SK-N-SH treated with all-trans-retinoic acid at 6 μM for 48 hours (cell line): ENCODE measurements around the gene ATP8B2.

Experiments
- ATAC-seq: fragments of 200-7000 bp; cut with Tn5 transposase; 3 replicates; pipeline ENCODE4 v1.9.1; 2020; ENCODE audit warnings: mild to moderate bottlenecking, moderate library complexity
- ARNTL ChIP-seq: fragments of 450-650 bp; formaldehyde crosslinking; IDR thresholded peaks from 2 replicates; pipeline ENCODE4 v1.5.0; 2020; ENCODE audit warnings: low read depth, mild to moderate bottlenecking, moderate library complexity, borderline replicate concordance
- ISL1 ChIP-seq: fragments of 250-450 bp; sonication (Bioruptor Pico); IDR thresholded peaks from 2 replicates; pipeline ENCODE4 v2.1.2; 2022; ENCODE audit warnings: mild to moderate bottlenecking, moderate library complexity
- PPARA ChIP-seq: fragments of 250-450 bp; sonication (Bioruptor Pico); IDR thresholded peaks from 2 replicates; pipeline ENCODE4 v1.5.0; 2020; ENCODE audit warnings: mild to moderate bottlenecking, borderline replicate concordance
- ZC3H10 ChIP-seq: fragments of 250-450 bp; sonication (Bioruptor Pico); IDR thresholded peaks from 2 replicates; pipeline ENCODE4 v1.5.1; 2021; ENCODE audit warnings: mild to moderate bottlenecking, moderate library complexity
- ZFP30 ChIP-seq: fragments of 450-650 bp; formaldehyde crosslinking; IDR thresholded peaks from 2 replicates; pipeline ENCODE4 v1.5.0; 2022; ENCODE audit warnings: mild to moderate bottlenecking, moderate library complexity
- ZNF565 ChIP-seq: fragments of 450-650 bp; formaldehyde crosslinking; conservative IDR thresholded peaks from 2 replicates; pipeline ENCODE4 v1.5.0; 2020; ENCODE audit warnings: low read depth, mild to moderate bottlenecking, moderate library complexity
- TF ChIP-seq, protein P1 (sequence below): fragments of 250-450 bp; sonication (Bioruptor Pico); IDR thresholded peaks from 2 replicates; pipeline ENCODE4 v1.5.0; 2020; ENCODE audit warnings: mild to moderate bottlenecking, moderate library complexity
- TF ChIP-seq, protein P2 (sequence below): fragments of 250-450 bp; sonication (Bioruptor Pico); IDR thresholded peaks from 2 replicates; pipeline ENCODE4 v1.5.1; 2021; ENCODE audit warnings: mild to moderate bottlenecking, moderate library complexity

ATP8B2 gene

DNA sequence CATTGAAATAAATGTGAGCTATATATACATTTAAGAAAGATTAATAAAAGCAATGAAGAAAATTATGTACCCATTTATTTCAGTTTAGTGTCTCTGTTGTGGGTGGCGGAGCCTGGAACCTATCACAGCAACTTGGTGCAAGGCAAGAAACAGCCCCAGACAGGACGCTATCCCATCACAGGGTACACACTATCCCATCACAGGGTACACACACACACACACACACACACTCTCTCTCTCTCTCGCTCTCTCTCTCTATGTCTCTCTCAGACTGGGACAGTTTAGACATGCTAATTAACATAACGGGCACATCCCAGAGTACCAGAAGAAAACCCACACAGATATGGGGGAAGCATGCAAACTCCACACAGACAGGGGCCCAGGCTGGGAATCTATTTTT lies 73.4 kb downstream of the ATP8B2 start (continued):
- TF ChIP-seq, protein P1, sequence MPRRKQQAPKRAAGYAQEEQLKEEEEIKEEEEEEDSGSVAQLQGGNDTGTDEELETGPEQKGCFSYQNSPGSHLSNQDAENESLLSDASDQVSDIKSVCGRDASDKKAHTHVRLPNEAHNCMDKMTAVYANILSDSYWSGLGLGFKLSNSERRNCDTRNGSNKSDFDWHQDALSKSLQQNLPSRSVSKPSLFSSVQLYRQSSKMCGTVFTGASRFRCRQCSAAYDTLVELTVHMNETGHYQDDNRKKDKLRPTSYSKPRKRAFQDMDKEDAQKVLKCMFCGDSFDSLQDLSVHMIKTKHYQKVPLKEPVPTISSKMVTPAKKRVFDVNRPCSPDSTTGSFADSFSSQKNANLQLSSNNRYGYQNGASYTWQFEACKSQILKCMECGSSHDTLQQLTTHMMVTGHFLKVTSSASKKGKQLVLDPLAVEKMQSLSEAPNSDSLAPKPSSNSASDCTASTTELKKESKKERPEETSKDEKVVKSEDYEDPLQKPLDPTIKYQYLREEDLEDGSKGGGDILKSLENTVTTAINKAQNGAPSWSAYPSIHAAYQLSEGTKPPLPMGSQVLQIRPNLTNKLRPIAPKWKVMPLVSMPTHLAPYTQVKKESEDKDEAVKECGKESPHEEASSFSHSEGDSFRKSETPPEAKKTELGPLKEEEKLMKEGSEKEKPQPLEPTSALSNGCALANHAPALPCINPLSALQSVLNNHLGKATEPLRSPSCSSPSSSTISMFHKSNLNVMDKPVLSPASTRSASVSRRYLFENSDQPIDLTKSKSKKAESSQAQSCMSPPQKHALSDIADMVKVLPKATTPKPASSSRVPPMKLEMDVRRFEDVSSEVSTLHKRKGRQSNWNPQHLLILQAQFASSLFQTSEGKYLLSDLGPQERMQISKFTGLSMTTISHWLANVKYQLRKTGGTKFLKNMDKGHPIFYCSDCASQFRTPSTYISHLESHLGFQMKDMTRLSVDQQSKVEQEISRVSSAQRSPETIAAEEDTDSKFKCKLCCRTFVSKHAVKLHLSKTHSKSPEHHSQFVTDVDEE (CRISPR knock-in tag), result no peak
- no peak for TF ChIP-seq ZFP30 (CRISPR knock-in tag)
- TF ChIP-seq PPARA (CRISPR knock-in tag), result no peak
- TF ChIP-seq ZNF565, result no peak
- TF ChIP-seq, protein P2, sequence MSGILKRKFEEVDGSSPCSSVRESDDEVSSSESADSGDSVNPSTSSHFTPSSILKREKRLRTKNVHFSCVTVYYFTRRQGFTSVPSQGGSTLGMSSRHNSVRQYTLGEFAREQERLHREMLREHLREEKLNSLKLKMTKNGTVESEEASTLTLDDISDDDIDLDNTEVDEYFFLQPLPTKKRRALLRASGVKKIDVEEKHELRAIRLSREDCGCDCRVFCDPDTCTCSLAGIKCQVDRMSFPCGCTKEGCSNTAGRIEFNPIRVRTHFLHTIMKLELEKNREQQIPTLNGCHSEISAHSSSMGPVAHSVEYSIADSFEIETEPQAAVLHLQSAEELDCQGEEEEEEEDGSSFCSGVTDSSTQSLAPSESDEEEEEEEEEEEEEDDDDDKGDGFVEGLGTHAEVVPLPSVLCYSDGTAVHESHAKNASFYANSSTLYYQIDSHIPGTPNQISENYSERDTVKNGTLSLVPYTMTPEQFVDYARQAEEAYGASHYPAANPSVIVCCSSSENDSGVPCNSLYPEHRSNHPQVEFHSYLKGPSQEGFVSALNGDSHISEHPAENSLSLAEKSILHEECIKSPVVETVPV (CRISPR knock-in tag), result no peak
- TF ChIP-seq ZC3H10 (CRISPR knock-in tag), result no peak
- TF ChIP-seq ARNTL (CRISPR knock-in tag), result no peak
- TF ChIP-seq ISL1 (CRISPR knock-in tag), result no peak

DNA sequence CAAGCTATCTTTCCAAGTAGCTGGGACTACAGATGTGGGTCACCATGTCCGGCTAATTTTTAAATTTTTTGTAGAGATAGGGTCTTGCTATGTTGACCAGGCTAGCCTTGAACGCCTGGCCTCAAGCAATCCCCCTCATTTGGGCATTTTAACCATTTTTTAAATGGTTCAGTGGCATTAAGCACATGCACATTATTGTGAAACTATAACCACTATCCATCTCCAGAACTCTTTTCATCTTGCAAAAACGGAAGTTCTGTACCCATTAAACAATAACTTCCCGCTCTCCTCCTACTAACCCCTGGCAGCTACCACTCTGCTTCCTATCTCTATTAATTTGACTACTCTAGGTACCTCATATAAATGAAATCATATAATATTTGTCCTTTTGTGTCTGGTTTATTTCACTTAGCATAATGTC lies 75.1 kb downstream of the ATP8B2 start:
- TF ChIP-seq, protein P2 (CRISPR knock-in tag), result no peak
- ATAC-seq, result no peak
